CD8-positive, alpha-beta memory T cell (primary cell): ENCODE data around the gene ELK4. TPM values are rescaled to one million over a fixed set of nuclear protein-coding genes. Genes with fewer than 3 reads are reported as not detected.

ENCODE experiments used
- CTCF ChIA-PET: fragments of 350-600 bp; sonication (Branson Sonifier 250); formaldehyde crosslinking; loops from one replicate; lab custom pipeline; 2021; ENCODE audit warnings: antibody characterized with exemption; lab: Charles Lee
- POLR2A ChIA-PET: fragments of 350-600 bp; sonication (Branson Sonifier 250); formaldehyde crosslinking; loops from one replicate; lab custom pipeline; 2021; ENCODE audit warnings: antibody characterized with exemption; lab: Charles Lee
- DNase-seq, 5 donors: peaks; one replicate each; pipeline versions ENCODE4 v3.0.0 to v3.0.0-alpha.2; 2020 to 2022; ENCODE audit warnings: mixed read lengths in 1 of 5
- H3K27ac ChIP-seq: one replicate; pipeline ENCODE4 v1.7.0; 2013; ENCODE audit warnings: low read depth, mild to moderate bottlenecking, low read length, moderate library complexity
- H3K27me3 ChIP-seq: 2 replicates; pipeline ENCODE4 v1.7.0; 2013; ENCODE audit warnings: low read length, mild to moderate bottlenecking; ENCODE audit not compliant: insufficient read depth, poor library complexity, severe bottlenecking
- H3K36me3 ChIP-seq: 2 replicates; pipeline ENCODE4 v1.7.0; 2013; ENCODE audit warnings: mild to moderate bottlenecking, low read length, moderate library complexity; ENCODE audit not compliant: insufficient read depth
- H3K4me1 ChIP-seq: 2 replicates; pipeline ENCODE4 v1.7.0; 2013; ENCODE audit warnings: mild to moderate bottlenecking, low read length, moderate library complexity; ENCODE audit not compliant: insufficient read depth
- H3K4me3 ChIP-seq: 2 replicates; pipeline ENCODE4 v1.7.0; 2013; ENCODE audit warnings: mild to moderate bottlenecking, low read length
- H3K9me3 ChIP-seq: 2 replicates; pipeline ENCODE4 v1.7.0; 2013; ENCODE audit warnings: mild to moderate bottlenecking, low read length
- H3K27ac Mint-ChIP-seq, 8 donors: one replicate each; pipeline ENCODE4 v1.8.0; 2020 to 2021; ENCODE audit warnings: mixed read lengths in 8 of 8, mild to moderate bottlenecking in 6 of 8, inconsistent platforms in 3 of 8, moderate library complexity in 3 of 8
- H3K27me3 Mint-ChIP-seq, 2 donors: one replicate each; pipeline ENCODE4 v1.8.0; 2020 to 2021; ENCODE audit warnings: mixed read lengths in 2 of 2, mild to moderate bottlenecking in 1 of 2, moderate library complexity in 1 of 2
- H3K36me3 Mint-ChIP-seq, 3 donors: one replicate each; pipeline ENCODE4 v1.8.0; 2020 to 2021; ENCODE audit warnings: mixed read lengths in 3 of 3, inconsistent platforms in 1 of 3, mild to moderate bottlenecking in 1 of 3
- H3K4me1 Mint-ChIP-seq, 3 donors: one replicate each; pipeline ENCODE4 v1.8.0; 2020 to 2021; ENCODE audit warnings: mixed read lengths in 3 of 3, inconsistent platforms in 1 of 3, mild to moderate bottlenecking in 1 of 3
- H3K4me3 Mint-ChIP-seq, 7 donors: one replicate each; pipeline ENCODE4 v1.8.0; 2020 to 2021; ENCODE audit warnings: mixed read lengths in 7 of 7, mild to moderate bottlenecking in 6 of 7, moderate library complexity in 4 of 7, inconsistent platforms in 2 of 7
- H3K9me3 Mint-ChIP-seq, 5 donors: one replicate each; pipeline ENCODE4 v1.8.0; 2020 to 2022; ENCODE audit warnings: mixed read lengths in 5 of 5, mild to moderate bottlenecking in 3 of 5, moderate library complexity in 2 of 5, inconsistent platforms in 1 of 5
- polyA plus RNA-seq: library from polyadenylated mRNA; unstranded; fragments of 300-500 nt; fragmentation: Illumina TruSeq; gene quantifications from one replicate; pipeline ENCODE4 v1.2.3, GENCODE V29; 2021
- total RNA-seq, 2 experiments: library from RNA; stranded (reverse); gene quantifications; one replicate each; pipeline ENCODE4 v1.2.3, GENCODE V29; 2021

The ELK4 gene
- total and polyA plus RNA-seq, 3 experiments from 2014 or later, result 6.1 to 88.7 (median 83.3) TPM

GRCh38 chr1:205632669-205633169, 908 bp upstream of the ELK4 start:
- Mint-ChIP-seq H3K4me3 (peak overlapping the region; percentile 83 to 94 (median 86)), H3K27me3 (peaks cover 0 to 1% of the 10 kb centered on the region in 2 donors), H3K4me1 (peaks cover 33 to 45% (median 38%) of the 10 kb centered on the region in 3 donors), H3K9me3 (no peaks in the 10 kb centered on the region), H3K27ac (peak overlapping the region; percentile 90 to 98 (median 96)), H3K36me3 (peaks cover 0 to 21% (median 4%) of the 10 kb centered on the region in 3 donors)
- Histone ChIP-seq H3K9me3 (no peaks in the 10 kb centered on the region), H3K27me3 (no peaks in the 10 kb centered on the region), H3K4me1 (peaks cover 35% of the 10 kb centered on the region), H3K4me3 (peak overlapping the region; percentile 66), H3K36me3 (no peaks in the 10 kb centered on the region), H3K27ac (peak overlapping the region; percentile 89)
- DNase-seq, result peak in 1 of 5 donors; percentile 2
- CTCF ChIA-PET, result interaction anchor here (0.8 to 3.7 kb wide), 14 partner anchors 11 to 421 kb away, joined by 3 to 96 read pairs (median 7); partner anchors contain the start of gene DSTYK
- POLR2A ChIA-PET, result interaction anchor here (0.7 to 4.7 kb wide), 6 partner anchors 25 to 345 kb away, joined by 3 to 67 read pairs (median 6); partner anchors contain the start of gene RAB29

DNA sequence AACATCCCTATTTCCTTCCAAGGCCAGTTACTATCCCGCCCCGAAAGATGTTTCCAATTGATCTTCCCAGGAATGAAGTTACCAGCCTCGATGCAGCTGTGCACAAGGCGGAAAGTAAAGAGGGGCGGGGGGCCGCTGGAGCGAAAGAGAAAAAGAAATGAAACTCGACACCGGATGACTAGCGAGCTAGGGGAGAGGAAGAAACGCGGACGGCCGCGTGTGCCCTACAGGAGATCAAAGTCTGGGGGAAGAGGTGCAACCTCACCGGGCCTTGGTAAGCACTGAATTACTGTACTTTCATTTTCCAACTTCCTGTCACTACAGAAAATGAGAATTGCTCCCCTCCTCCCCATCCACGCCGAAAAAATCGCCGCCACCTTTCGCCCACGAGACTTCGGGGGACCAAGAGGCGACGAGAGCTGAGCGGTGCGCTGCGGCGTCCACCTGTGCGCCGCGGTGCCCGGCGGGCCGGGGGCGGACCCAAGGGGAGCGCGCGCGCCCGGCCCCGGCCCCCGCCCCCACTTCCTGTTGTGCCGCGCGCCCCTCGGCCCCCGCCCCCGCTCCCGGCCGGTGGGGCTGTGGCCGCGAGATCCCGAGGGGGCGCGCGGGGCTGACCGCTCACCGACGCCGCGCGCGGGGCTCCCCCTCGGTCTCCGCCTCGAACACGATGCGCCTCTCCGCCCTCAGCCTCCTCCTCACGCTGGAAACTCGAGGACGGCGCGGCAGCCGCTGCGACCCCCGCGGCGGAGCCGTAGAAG, 622 bp downstream of the ELK4 start:
- H3K9me3 ChIP-seq, result no peaks in the 10 kb centered on the region
- Mint-ChIP-seq H3K27me3 (peaks cover 0 to 1% of the 10 kb centered on the region in 2 donors), H3K9me3 (no peaks in the 10 kb centered on the region), H3K36me3 (peaks cover 0 to 33% (median 9%) of the 10 kb centered on the region in 3 donors), H3K4me1 (peaks cover 45 to 59% (median 53%) of the 10 kb centered on the region in 3 donors), H3K4me3 (peak overlapping the region; percentile 87 to 95 (median 89)), H3K27ac (peak overlapping the region; percentile 90 to 99 (median 97))
- POLR2A ChIA-PET, result interaction anchor here (0.6 to 4.7 kb wide), 14 partner anchors 33 to 1951 kb away, joined by 3 to 67 read pairs (median 3); partner anchors contain the start of genes ETNK2, PM20D1 and RAB29
- H3K4me3 ChIP-seq, result peak overlapping the region; percentile 80
- peaks cover 47% of the 10 kb centered on the region for H3K4me1 ChIP-seq
- DNase-seq, result peak; percentile 69 to 92 (median 87)
- CTCF ChIA-PET, result interaction anchor here (0.6 to 3.7 kb wide), 13 partner anchors 9 to 129 kb away, joined by 3 to 96 read pairs (median 7); no protein-coding TSS in a partner anchor
- no peaks in the 10 kb centered on the region for H3K27me3 ChIP-seq
- peak overlapping the region; percentile 84 for H3K27ac ChIP-seq
- no peaks in the 10 kb centered on the region for H3K36me3 ChIP-seq

DNA sequence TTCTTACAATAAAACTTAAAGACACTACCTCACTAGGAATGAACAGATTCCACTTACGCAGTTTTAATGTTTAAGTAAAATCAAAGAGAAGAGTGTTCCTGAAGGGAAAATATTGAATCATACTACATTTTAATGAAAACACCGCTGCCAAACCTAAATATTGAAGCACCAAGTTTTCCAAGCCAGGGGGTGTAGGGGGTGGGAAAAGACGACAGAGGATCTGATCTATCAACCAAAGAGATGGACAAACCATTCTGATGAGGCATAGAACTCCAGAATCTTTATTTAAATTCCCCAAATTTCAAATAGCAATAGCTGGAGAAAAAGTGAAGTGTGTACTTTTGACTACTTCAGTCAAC, 1.2 kb downstream of the ELK4 start:
- H3K4me1 Mint-ChIP-seq, result peaks cover 51 to 65% (median 58%) of the 10 kb centered on the region in 3 donors
- peak overlapping the region; percentile 80 for H3K4me3 ChIP-seq

GRCh38 chr1:205630241-205630640, 1.6 kb downstream of the ELK4 start:
- H3K4me1 Mint-ChIP-seq, result peaks cover 53 to 69% (median 60%) of the 10 kb centered on the region in 3 donors
- H3K9me3 Mint-ChIP-seq, result no peaks in the 10 kb centered on the region
- H3K36me3 ChIP-seq, result no peaks in the 10 kb centered on the region
- peak overlapping the region; percentile 87 to 95 (median 89) for H3K4me3 Mint-ChIP-seq
- peaks cover 0 to 1% of the 10 kb centered on the region in 2 donors for H3K27me3 Mint-ChIP-seq
- peaks cover 53% of the 10 kb centered on the region for H3K4me1 ChIP-seq
- H3K27ac ChIP-seq, result peak overlapping the region; percentile 84
- H3K36me3 Mint-ChIP-seq, result peaks cover 0 to 39% (median 9%) of the 10 kb centered on the region in 3 donors
- peak overlapping the region; percentile 80 for H3K4me3 ChIP-seq
- no peaks in the 10 kb centered on the region for H3K27me3 ChIP-seq
- DNase-seq, result peak in 1 of 5 donors; percentile 13
- no peaks in the 10 kb centered on the region for H3K9me3 ChIP-seq
- POLR2A ChIA-PET, result interaction anchor here (0.7 to 4.7 kb wide), 5 partner anchors 34 to 1124 kb away, joined by 3 to 67 read pairs (median 4); no protein-coding TSS in a partner anchor
- H3K27ac Mint-ChIP-seq, result peak overlapping the region; percentile 90 to 99 (median 97)
- CTCF ChIA-PET, result interaction anchor here (1.5 to 3.7 kb wide), 4 partner anchors 36 to 81 kb away, joined by 3 to 96 read pairs (median 20); no protein-coding TSS in a partner anchor

More for the DNA sequence above, 1.2 kb downstream of the ELK4 start:
- no peaks in the 10 kb centered on the region for H3K27me3 ChIP-seq
- Mint-ChIP-seq H3K4me3 (peak overlapping the region; percentile 87 to 95 (median 89)), H3K9me3 (no peaks in the 10 kb centered on the region), H3K27ac (peak overlapping the region; percentile 90 to 99 (median 97)), H3K36me3 (peaks cover 0 to 38% (median 9%) of the 10 kb centered on the region in 3 donors), H3K27me3 (peaks cover 0 to 1% of the 10 kb centered on the region in 2 donors)
- peaks cover 52% of the 10 kb centered on the region for H3K4me1 ChIP-seq
- peak in 1 of 5 donors; percentile 1 for DNase-seq
- H3K9me3 ChIP-seq, result no peaks in the 10 kb centered on the region
- ChIA-PET POLR2A (interaction anchor here (0.6 to 4.7 kb wide), 10 partner anchors 35 to 1125 kb away, joined by 3 to 67 read pairs (median 3); partner anchors contain the start of genes PM20D1 and RAB29), CTCF (interaction anchor here (0.6 to 3.7 kb wide), 8 partner anchors 17 to 129 kb away, joined by 3 to 96 read pairs (median 5); no protein-coding TSS in a partner anchor)
- no peaks in the 10 kb centered on the region for H3K36me3 ChIP-seq
- H3K27ac ChIP-seq, result peak overlapping the region; percentile 84

GRCh38 chr1:205629751-205630150, 2.1 kb downstream of the ELK4 start:
- CTCF ChIA-PET, result interaction anchor here (1.1 to 1.6 kb wide), 3 partner anchors 37 to 161 kb away, joined by 3 to 14 read pairs (median 3); no protein-coding TSS in a partner anchor
- peaks cover 0 to 1% of the 10 kb centered on the region in 2 donors for H3K27me3 Mint-ChIP-seq
- no peaks in the 10 kb centered on the region for H3K9me3 Mint-ChIP-seq
- H3K36me3 Mint-ChIP-seq, result peaks cover 0 to 44% (median 9%) of the 10 kb centered on the region in 3 donors
- H3K4me1 ChIP-seq, result peaks cover 57% of the 10 kb centered on the region
- no peaks in the 10 kb centered on the region for H3K27me3 ChIP-seq
- peak overlapping the region; percentile 90 to 99 (median 97) for H3K27ac Mint-ChIP-seq
- H3K9me3 ChIP-seq, result no peaks in the 10 kb centered on the region
- peak overlapping the region; percentile 84 for H3K27ac ChIP-seq
- no peak for DNase-seq
- H3K4me3 Mint-ChIP-seq, result peak overlapping the region; percentile 87 to 95 (median 89)
- POLR2A ChIA-PET, result interaction anchor here (4.7 kb wide), 1 partner anchor 37 kb away, joined by 67 read pairs; no protein-coding TSS in a partner anchor
- peak overlapping the region; percentile 80 for H3K4me3 ChIP-seq
- peaks cover 58 to 73% (median 65%) of the 10 kb centered on the region in 3 donors for H3K4me1 Mint-ChIP-seq
- no peaks in the 10 kb centered on the region for H3K36me3 ChIP-seq

DNA sequence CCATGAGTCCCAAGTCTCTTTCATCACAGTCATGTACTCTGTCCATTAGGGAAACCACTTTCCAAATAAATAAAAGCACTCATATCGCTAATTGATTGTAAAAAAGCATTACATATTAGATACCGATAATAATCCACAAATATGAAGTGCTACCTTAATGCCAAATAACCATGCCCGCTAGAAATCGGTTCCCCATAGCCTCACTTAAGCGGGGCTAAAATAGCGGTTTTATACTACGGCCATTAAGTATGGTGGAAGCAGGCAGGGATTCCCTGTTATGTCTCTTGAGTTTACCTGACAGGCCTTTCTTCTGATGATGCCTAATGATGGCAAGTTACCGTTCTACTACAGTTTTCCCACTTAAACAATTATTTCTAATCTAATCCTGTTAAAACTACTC, 3.9 kb downstream of the ELK4 start:
- H3K27me3 Mint-ChIP-seq, result peaks cover 0 to 1% of the 10 kb centered on the region in 2 donors
- no peaks in the 10 kb centered on the region for H3K9me3 ChIP-seq
- H3K27ac ChIP-seq, result no peak overlapping the region
- peaks cover 61% of the 10 kb centered on the region for H3K4me1 ChIP-seq
- peaks cover 0 to 59% (median 9%) of the 10 kb centered on the region in 3 donors for H3K36me3 Mint-ChIP-seq
- CTCF ChIA-PET, result interaction anchor here (1.7 kb wide), 1 partner anchor 36 kb away, joined by 4 read pairs; no protein-coding TSS in a partner anchor
- no peaks in the 10 kb centered on the region for H3K36me3 ChIP-seq
- no peaks in the 10 kb centered on the region for H3K27me3 ChIP-seq
- peak overlapping the region in 7 of 8 donors; percentile 29 to 90 (median 77) for H3K27ac Mint-ChIP-seq
- H3K4me1 Mint-ChIP-seq, result peaks cover 70 to 86% (median 79%) of the 10 kb centered on the region in 3 donors
- peak overlapping the region in 4 of 7 donors; percentile 50 to 95 (median 70) for H3K4me3 Mint-ChIP-seq
- H3K9me3 Mint-ChIP-seq, result no peaks in the 10 kb centered on the region
- no peak for DNase-seq
- H3K4me3 ChIP-seq, result no peak overlapping the region
- POLR2A ChIA-PET, result no interaction called here

GRCh38 chr1:205626216-205626615, 5.6 kb downstream of the ELK4 start:
- peaks cover 0 to 70% (median 12%) of the 10 kb centered on the region in 3 donors for H3K36me3 Mint-ChIP-seq
- no peak overlapping the region for H3K27ac ChIP-seq
- ChIA-PET CTCF (no interaction called here), POLR2A (interaction anchor here (0.5 kb wide), 1 partner anchor 1113 kb away, joined by 6 read pairs; no protein-coding TSS in a partner anchor)
- H3K9me3 ChIP-seq, result no peaks in the 10 kb centered on the region
- H3K4me3 ChIP-seq, result no peak overlapping the region
- H3K27me3 Mint-ChIP-seq, result peaks cover 0 to 1% of the 10 kb centered on the region in 2 donors
- no peaks in the 10 kb centered on the region for H3K9me3 Mint-ChIP-seq
- H3K27me3 ChIP-seq, result no peaks in the 10 kb centered on the region
- no peak for DNase-seq
- peak overlapping the region; percentile 6 to 90 (median 58) for H3K27ac Mint-ChIP-seq
- H3K4me3 Mint-ChIP-seq, result peak overlapping the region in 5 of 7 donors; percentile 28 to 73 (median 51)
- peaks cover 68 to 79% (median 75%) of the 10 kb centered on the region in 3 donors for H3K4me1 Mint-ChIP-seq
- peaks cover 5% of the 10 kb centered on the region for H3K36me3 ChIP-seq
- H3K4me1 ChIP-seq, result peaks cover 54% of the 10 kb centered on the region
